CD14-positive monocyte (primary cell): ENCODE results near the gene POU1F1. TPM values are rescaled to one million over a fixed set of nuclear protein-coding genes. Genes with fewer than 3 reads are reported as not detected.

ENCODE experiments used
- DNase-seq, 3 donors: peaks; one replicate each; pipeline ENCODE4 v3.0.0-alpha.2; 2011 to 2022
- H2AFZ ChIP-seq: 2 replicates; pipeline ENCODE4 v1.6.0; 2012; ENCODE audit warnings: mild to moderate bottlenecking, low read depth, low read length, inconsistent platforms; ENCODE audit not compliant: insufficient read depth, poor library complexity, severe bottlenecking
- H3K27ac ChIP-seq, 2 donors: 1 replicate in 1 of 2; 2 replicates in 1 of 2; pipeline ENCODE4 v1.5.1; 2012 to 2013; ENCODE audit warnings: low read length in 2 of 2, control low read depth in 1 of 2, inconsistent platforms in 1 of 2, low read depth in 1 of 2, mild to moderate bottlenecking in 1 of 2
- H3K27me3 ChIP-seq, 2 donors: one replicate each; pipeline versions ENCODE4 v1.6.0 to v1.6.1; 2011 to 2013; ENCODE audit warnings: low read length in 2 of 2; ENCODE audit not compliant: control insufficient read depth in 2 of 2, insufficient read depth in 2 of 2
- H3K36me3 ChIP-seq, 2 donors: replicated peaks in 1 of 2; 1 replicate in 1 of 2; 2 replicates in 1 of 2; pipeline versions ENCODE4 v1.5.1 to v1.6.1; 2012 to 2013; ENCODE audit warnings: low read length in 2 of 2, control low read depth in 1 of 2, inconsistent platforms in 1 of 2, mild to moderate bottlenecking in 1 of 2; ENCODE audit not compliant: insufficient read depth in 2 of 2, control insufficient read depth in 1 of 2
- H3K4me1 ChIP-seq, 2 donors: 1 replicate in 1 of 2; 2 replicates in 1 of 2; pipeline versions ENCODE4 v1.5.1 to v1.6.1; 2012 to 2013; ENCODE audit warnings: low read length in 2 of 2, control low read depth in 1 of 2, inconsistent platforms in 1 of 2, mild to moderate bottlenecking in 1 of 2, moderate library complexity in 1 of 2; ENCODE audit not compliant: insufficient read depth in 2 of 2, control insufficient read depth in 1 of 2
- H3K4me2 ChIP-seq: replicated peaks from 2 replicates; pipeline ENCODE3; 2012; ENCODE audit warnings: low read length, moderate library complexity, mild to moderate bottlenecking; ENCODE audit not compliant: poor library complexity, severe bottlenecking; ENCODE audit errors: extremely low read depth
- H3K4me3 ChIP-seq, 3 experiments: fragments of 200-600 bp in 1 of 3; sonication (generic) in 1 of 3; replicated peaks in 1 of 3; 1 replicate in 2 of 3; 2 replicates in 1 of 3; pipeline ENCODE4 v1.5.1; 2011 to 2013; ENCODE audit warnings: low read length in 3 of 3, mild to moderate bottlenecking in 3 of 3, control low read depth in 2 of 3, low read depth in 2 of 3, inconsistent platforms in 1 of 3, moderate library complexity in 1 of 3
- H3K79me2 ChIP-seq: 2 replicates; pipeline ENCODE4 v1.6.0; 2012; ENCODE audit warnings: mild to moderate bottlenecking, control low read depth, inconsistent platforms, low read length, moderate library complexity; ENCODE audit not compliant: insufficient read depth
- H3K9ac ChIP-seq: 2 replicates; pipeline ENCODE4 v1.6.0; 2017; ENCODE audit warnings: low read length, mild to moderate bottlenecking; ENCODE audit not compliant: insufficient read depth, poor library complexity, severe bottlenecking
- H3K9me3 ChIP-seq, 2 donors: replicated peaks in 1 of 2; 1 replicate in 1 of 2; 2 replicates in 1 of 2; pipeline versions ENCODE4 v1.5.1 to v1.6.1; 2012 to 2013; ENCODE audit warnings: low read length in 2 of 2, control low read depth in 1 of 2; ENCODE audit not compliant: control insufficient read depth in 1 of 2, insufficient read depth in 1 of 2
- H4K20me1 ChIP-seq: 2 replicates; pipeline ENCODE4 v1.6.0; 2012; ENCODE audit warnings: mild to moderate bottlenecking, low read length, control low read depth, moderate library complexity; ENCODE audit not compliant: insufficient read depth
- H3K27ac Mint-ChIP-seq, 7 donors: one replicate each; pipeline ENCODE4 v1.8.0; 2020; ENCODE audit warnings: mild to moderate bottlenecking in 7 of 7, mixed read lengths in 7 of 7, moderate library complexity in 6 of 7, inconsistent platforms in 2 of 7
- H3K27me3 Mint-ChIP-seq, 3 donors: one replicate each; pipeline ENCODE4 v1.8.0; 2021 to 2022; ENCODE audit warnings: low read depth in 3 of 3, mild to moderate bottlenecking in 3 of 3, mixed read lengths in 3 of 3, moderate library complexity in 3 of 3, inconsistent platforms in 1 of 3
- H3K36me3 Mint-ChIP-seq, 2 donors: one replicate each; pipeline ENCODE4 v1.8.0; 2020; ENCODE audit warnings: mixed read lengths in 2 of 2, inconsistent platforms in 1 of 2, mild to moderate bottlenecking in 1 of 2
- H3K4me1 Mint-ChIP-seq: one replicate; pipeline ENCODE4 v1.8.0; 2020; ENCODE audit warnings: mild to moderate bottlenecking, mixed read lengths
- H3K4me3 Mint-ChIP-seq, 2 donors: one replicate each; pipeline ENCODE4 v1.8.0; 2020; ENCODE audit warnings: mild to moderate bottlenecking in 2 of 2, mixed read lengths in 2 of 2, moderate library complexity in 1 of 2
- H3K9me3 Mint-ChIP-seq, 7 donors: one replicate each; pipeline ENCODE4 v1.8.0; 2020 to 2022; ENCODE audit warnings: mixed read lengths in 7 of 7, mild to moderate bottlenecking in 6 of 7, moderate library complexity in 6 of 7, inconsistent platforms in 2 of 7
- CTCF ChIP-seq: fragments of 200-600 bp; IDR thresholded peaks from one replicate; pipeline ENCODE4 v1.8.0; 2022; ENCODE audit warnings: antibody characterized with exemption, mild to moderate bottlenecking
- WGBS: methylation state at CpG from one replicate; pipeline ENCODE4 v1.1.5; 2013; ENCODE audit warnings: missing lambda C conversion rate; ENCODE audit not compliant: insufficient coverage; 5-methylcytosine and 5-hydroxymethylcytosine counted together
- intact Hi-C, 2 donors: fragments of 100-400 bp; cut with micrococcal nuclease; formaldehyde crosslinking; loops; one replicate each; pipeline versions ENCODE4 v1.15.0 to v1.15.1; 2023
- polyA plus RNA-seq, 3 donors: library from polyadenylated mRNA; depleted of rRNA in 1 of 3; unstranded in 2 of 3; stranded (reverse) in 1 of 3; fragments of 300-500 nt in 2 of 3; fragments of >200 nt in 1 of 3; fragmentation: Illumina TruSeq in 2 of 3; gene quantifications; 1 replicate in 2 of 3; 2 replicates in 1 of 3; pipeline ENCODE4 v1.2.3, GENCODE V29; 2012 to 2021

Gene POU1F1
- polyA plus RNA-seq, 3 donors = not detected

- Histone ChIP-seq H3K9me3 (no peaks in the 10 kb centered on the region), H2AFZ (peak overlapping the region; percentile 64), H3K27ac (peak overlapping the region in 1 of 2 donors; percentile 66), H3K27me3 (no peaks in the 10 kb centered on the region), H3K4me1 (peaks cover 7 to 13% of the 10 kb centered on the region in 2 donors), H3K79me2 (no peaks in the 10 kb centered on the region), H4K20me1 (no peaks in the 10 kb centered on the region), H3K36me3 (no peaks in the 10 kb centered on the region), H3K4me2 (peak overlapping the region; percentile 47), H3K9ac (no peak overlapping the region), H3K4me3 (peak overlapping the region in 1 of 3 experiments; percentile 53)
- H3K27me3 Mint-ChIP-seq = no peaks in the 10 kb centered on the region
- peak overlapping the region; percentile 14 to 79 (median 49) for H3K27ac Mint-ChIP-seq
- no peaks in the 10 kb centered on the region for H3K36me3 Mint-ChIP-seq
- no peaks in the 10 kb centered on the region for H3K9me3 Mint-ChIP-seq
- WGBS = 0% methylated on average over 2 of the region's 4 CpGs
- H3K4me1 Mint-ChIP-seq = peaks cover 28% of the 10 kb centered on the region
- intact Hi-C loops = no loop called here
- TF ChIP-seq CTCF = no peak
- H3K4me3 Mint-ChIP-seq = peak overlapping the region in 1 of 2 donors; percentile 68
- DNase-seq = peak; percentile 19 to 51 (median 47)
Observed at GRCh38 chr3:87270908-87271700, 5.3 kb downstream of the POU1F1 start.

GRCh38 chr3:87269723-87270122 is 6.7 kb downstream of the POU1F1 start:
- intact Hi-C loops = no loop called here
- H3K4me1 Mint-ChIP-seq = peaks cover 28% of the 10 kb centered on the region
- no peak for TF ChIP-seq CTCF

More at GRCh38 chr3:87269723-87270122, 6.7 kb downstream of the POU1F1 start:
- no peak overlapping the region for H3K27ac Mint-ChIP-seq
- H3K79me2 ChIP-seq = no peaks in the 10 kb centered on the region
- H3K4me3 ChIP-seq = no peak overlapping the region
- no peak overlapping the region for H3K4me2 ChIP-seq
- no peaks in the 10 kb centered on the region for H3K9me3 ChIP-seq
- H3K27me3 Mint-ChIP-seq = no peaks in the 10 kb centered on the region
- H2AFZ ChIP-seq = peak overlapping the region; percentile 7
- no peak overlapping the region for H3K4me3 Mint-ChIP-seq
- no peaks in the 10 kb centered on the region for H4K20me1 ChIP-seq
- no peaks in the 10 kb centered on the region for H3K9me3 Mint-ChIP-seq
- no peak overlapping the region for H3K27ac ChIP-seq
- H3K27me3 ChIP-seq = no peaks in the 10 kb centered on the region
- no peaks in the 10 kb centered on the region for H3K36me3 ChIP-seq
- DNase-seq = no peak
- no peaks in the 10 kb centered on the region for H3K36me3 Mint-ChIP-seq
- no peak overlapping the region for H3K9ac ChIP-seq
- H3K4me1 ChIP-seq = peaks cover 7 to 13% of the 10 kb centered on the region in 2 donors
